Fibroblast of lung (primary cell): ENCODE data around the gene CARD18.

Experiments used
- EZH2 ChIP-seq: IDR thresholded peaks from 2 replicates; pipeline ENCODE4 v1.5.1; 2012; ENCODE audit warnings: low read length, control low read depth, mild to moderate bottlenecking; ENCODE audit errors: missing control alignments
- TF ChIP-seq, protein P1 (sequence below), 2 donors: IDR thresholded peaks in 1 of 2; conservative IDR thresholded peaks in 1 of 2; 1 replicate in 1 of 2; 2 replicates in 1 of 2; pipeline ENCODE4 v1.5.1; 2011 to 2012; ENCODE audit warnings: low read length in 2 of 2, control low read depth in 1 of 2, inconsistent platforms in 1 of 2, low read depth in 1 of 2, mild to moderate bottlenecking in 1 of 2

DNA sequence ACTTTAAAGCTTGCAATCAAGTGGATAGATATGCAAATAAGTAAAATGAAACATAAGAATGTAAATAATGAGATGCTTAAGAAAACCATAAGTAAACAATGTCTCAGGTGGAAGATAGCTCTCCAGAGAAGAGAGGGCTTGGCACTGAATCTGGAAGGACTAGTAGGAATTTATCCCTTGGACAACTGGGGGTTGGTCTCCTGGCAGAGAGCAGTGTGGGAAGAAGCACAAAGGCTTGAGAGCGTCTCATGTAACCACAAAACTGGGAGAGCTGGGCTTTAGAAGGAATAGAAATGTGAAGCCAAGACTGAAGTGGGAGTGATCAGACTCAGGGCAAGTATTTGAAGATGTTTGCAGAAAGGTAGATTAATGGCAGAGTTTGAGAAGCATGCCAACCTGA is 31.3 kb downstream of the CARD18 start:
- TF ChIP-seq, protein P1, sequence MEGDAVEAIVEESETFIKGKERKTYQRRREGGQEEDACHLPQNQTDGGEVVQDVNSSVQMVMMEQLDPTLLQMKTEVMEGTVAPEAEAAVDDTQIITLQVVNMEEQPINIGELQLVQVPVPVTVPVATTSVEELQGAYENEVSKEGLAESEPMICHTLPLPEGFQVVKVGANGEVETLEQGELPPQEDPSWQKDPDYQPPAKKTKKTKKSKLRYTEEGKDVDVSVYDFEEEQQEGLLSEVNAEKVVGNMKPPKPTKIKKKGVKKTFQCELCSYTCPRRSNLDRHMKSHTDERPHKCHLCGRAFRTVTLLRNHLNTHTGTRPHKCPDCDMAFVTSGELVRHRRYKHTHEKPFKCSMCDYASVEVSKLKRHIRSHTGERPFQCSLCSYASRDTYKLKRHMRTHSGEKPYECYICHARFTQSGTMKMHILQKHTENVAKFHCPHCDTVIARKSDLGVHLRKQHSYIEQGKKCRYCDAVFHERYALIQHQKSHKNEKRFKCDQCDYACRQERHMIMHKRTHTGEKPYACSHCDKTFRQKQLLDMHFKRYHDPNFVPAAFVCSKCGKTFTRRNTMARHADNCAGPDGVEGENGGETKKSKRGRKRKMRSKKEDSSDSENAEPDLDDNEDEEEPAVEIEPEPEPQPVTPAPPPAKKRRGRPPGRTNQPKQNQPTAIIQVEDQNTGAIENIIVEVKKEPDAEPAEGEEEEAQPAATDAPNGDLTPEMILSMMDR (conservative IDR thresholded peaks at IDR 0.05 in 1 of 2, IDR thresholded peaks at IDR 0.05 in 1 of 2; ENCODE audit: low read depth in 1 of 2, low read length in 2 of 2): no peak
- no peak for TF ChIP-seq EZH2
